Muscle of leg (tissue), 11 donors: Measurements from ENCODE around the gene CFAP141. TPM values are rescaled to one million over a fixed set of nuclear protein-coding genes. Genes with fewer than 3 reads are reported as not detected.

Experiments
- DNase-seq: peaks from one replicate; pipeline ENCODE4 v3.0.0; 2013
- H3K27ac ChIP-seq: one replicate; pipeline ENCODE4 v1.5.1; 2013; ENCODE audit warnings: mild to moderate bottlenecking, low read length, control low read depth
- H3K27me3 ChIP-seq: one replicate; pipeline ENCODE4 v1.6.1; 2013; ENCODE audit warnings: low read length; ENCODE audit not compliant: control insufficient read depth, insufficient read depth
- H3K36me3 ChIP-seq: one replicate; pipeline ENCODE4 v1.6.1; 2013; ENCODE audit warnings: low read length; ENCODE audit not compliant: control insufficient read depth, insufficient read depth
- H3K4me1 ChIP-seq: one replicate; pipeline ENCODE4 v1.6.1; 2013; ENCODE audit warnings: low read length; ENCODE audit not compliant: control insufficient read depth, insufficient read depth
- H3K4me3 ChIP-seq: one replicate; pipeline ENCODE4 v1.5.1; 2013; ENCODE audit warnings: low read length, control low read depth
- H3K9me3 ChIP-seq: replicated peaks from 2 replicates; pipeline ENCODE4 v1.6.1; 2013; ENCODE audit warnings: low read depth, low read length; ENCODE audit not compliant: control insufficient read depth
- WGBS: methylation state at CpG from one replicate; pipeline ENCODE4 v1.1.5; 2013; ENCODE audit warnings: missing lambda C conversion rate; ENCODE audit not compliant: insufficient coverage; 5-methylcytosine and 5-hydroxymethylcytosine counted together
- polyA plus RNA-seq, 8 donors: library from polyadenylated mRNA; unstranded; fragments of 120-200 nt; gene quantifications; one replicate each; pipeline versions ENCODE4 v1.2.1 to v1.2.3, GENCODE V29; 2013; ENCODE audit warnings: inconsistent platforms in 1 of 8, low replicate concordance in 1 of 8; ENCODE audit not compliant: insufficient read length in 8 of 8, insufficient read depth in 1 of 8
- total RNA-seq: library from RNA; stranded (reverse); fragments of 120-200 nt; gene quantifications from one replicate; pipeline ENCODE4 v1.2.4, GENCODE V29; 2013

Gene CFAP141
- total and polyA plus RNA-seq, 9 donors: 0.33 TPM; not detected in 8

- Histone ChIP-seq H3K9me3 (no peaks in the 10 kb centered on the region), H3K36me3 (peaks cover 66% of the 10 kb centered on the region), H3K27me3 (no peaks in the 10 kb centered on the region), H3K4me1 (peaks cover 20% of the 10 kb centered on the region), H3K4me3 (no peak overlapping the region), H3K27ac (no peak overlapping the region)
- 97% methylated on average over 3 of the region's 4 CpGs for WGBS
- DNase-seq: no peak
Observed at GRCh38 chr1:154174654-154175053, 31.5 kb downstream of the CFAP141 start.

GRCh38 chr1:154171880-154172279 is 34.3 kb downstream of the CFAP141 start:
- no peaks in the 10 kb centered on the region for H3K27me3 ChIP-seq
- H3K36me3 ChIP-seq: peaks cover 77% of the 10 kb centered on the region
- no peaks in the 10 kb centered on the region for H3K9me3 ChIP-seq
- H3K4me3 ChIP-seq: no peak overlapping the region
- peaks cover 7% of the 10 kb centered on the region for H3K4me1 ChIP-seq
- H3K27ac ChIP-seq: no peak overlapping the region
- 92% methylated on average over 2 of the region's 5 CpGs for WGBS
- DNase-seq: no peak

- Histone ChIP-seq H3K27me3 (no peaks in the 10 kb centered on the region), H3K4me3 (no peak overlapping the region), H3K36me3 (peaks cover 81% of the 10 kb centered on the region), H3K9me3 (no peaks in the 10 kb centered on the region), H3K4me1 (peaks cover 5% of the 10 kb centered on the region), H3K27ac (no peak overlapping the region)
- WGBS: no CpG with 5 or more reads among the region's 4 CpGs
- no peak for DNase-seq
Observed at GRCh38 chr1:154171223-154171583, 34.9 kb downstream of the CFAP141 start.

GRCh38 chr1:154170547-154171222 is 35.4 kb downstream of the CFAP141 start:
- Histone ChIP-seq H3K4me3 (no peak overlapping the region), H3K27ac (no peak overlapping the region), H3K27me3 (no peaks in the 10 kb centered on the region), H3K9me3 (no peaks in the 10 kb centered on the region), H3K4me1 (peaks cover under 1% of the 10 kb centered on the region), H3K36me3 (peaks cover 81% of the 10 kb centered on the region)
- no peak for DNase-seq

- Histone ChIP-seq H3K27me3 (no peaks in the 10 kb centered on the region), H3K36me3 (peaks cover 72% of the 10 kb centered on the region), H3K27ac (no peak overlapping the region), H3K4me1 (no peaks in the 10 kb centered on the region), H3K4me3 (no peak overlapping the region), H3K9me3 (no peaks in the 10 kb centered on the region)
- DNase-seq: no peak
Observed at GRCh38 chr1:154167461-154167860, 38.7 kb downstream of the CFAP141 start.

DNA sequence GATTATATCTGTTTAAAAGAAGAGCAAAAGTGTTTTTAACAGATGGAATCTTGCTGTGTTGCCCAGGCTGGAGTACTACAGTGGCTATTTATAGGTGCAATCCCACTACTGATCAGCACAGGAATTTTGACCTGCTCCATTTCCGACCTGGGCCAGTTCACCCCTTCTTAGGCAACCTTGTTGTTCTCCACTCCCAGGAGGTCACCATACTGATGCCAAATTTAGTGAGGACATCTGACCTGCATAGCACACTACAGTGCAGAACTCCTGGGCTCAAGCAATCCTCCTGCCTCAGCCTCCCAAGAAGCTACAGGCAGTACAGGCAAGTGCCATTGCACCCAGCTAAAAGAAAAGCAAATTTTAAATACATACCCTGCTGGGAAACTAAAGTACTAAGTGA is 39.9 kb downstream of the CFAP141 start:
- H3K4me1 ChIP-seq: no peaks in the 10 kb centered on the region
- H3K4me3 ChIP-seq: no peak overlapping the region
- 91% methylated on average over 1 of the region's 1 CpG for WGBS
- no peak overlapping the region for H3K27ac ChIP-seq
- no peaks in the 10 kb centered on the region for H3K9me3 ChIP-seq
- no peaks in the 10 kb centered on the region for H3K27me3 ChIP-seq
- H3K36me3 ChIP-seq: peaks cover 70% of the 10 kb centered on the region
- no peak for DNase-seq

GRCh38 chr1:154159554-154159953 is 46.6 kb downstream of the CFAP141 start:
- Histone ChIP-seq H3K27me3 (no peaks in the 10 kb centered on the region), H3K9me3 (no peaks in the 10 kb centered on the region), H3K36me3 (peaks cover 43% of the 10 kb centered on the region), H3K27ac (no peak overlapping the region), H3K4me3 (no peak overlapping the region), H3K4me1 (peaks cover 3% of the 10 kb centered on the region)
- DNase-seq: no peak

- no peak overlapping the region for H3K4me3 ChIP-seq
- WGBS: 91% methylated on average over 6 of the region's 8 CpGs
- no peaks in the 10 kb centered on the region for H3K27me3 ChIP-seq
- H3K9me3 ChIP-seq: no peaks in the 10 kb centered on the region
- no peak overlapping the region for H3K27ac ChIP-seq
- H3K36me3 ChIP-seq: peaks cover 38% of the 10 kb centered on the region
- DNase-seq: peak; percentile 52
- H3K4me1 ChIP-seq: peaks cover 4% of the 10 kb centered on the region
Observed at GRCh38 chr1:154158307-154159125, 47.6 kb downstream of the CFAP141 start.

GRCh38 chr1:154157520-154158306 is 48.4 kb downstream of the CFAP141 start:
- 70% methylated on average over 4 of the region's 7 CpGs for WGBS
- Histone ChIP-seq H3K4me3 (no peak overlapping the region), H3K27ac (no peak overlapping the region), H3K9me3 (no peaks in the 10 kb centered on the region), H3K4me1 (peaks cover 4% of the 10 kb centered on the region), H3K36me3 (peaks cover 38% of the 10 kb centered on the region), H3K27me3 (no peaks in the 10 kb centered on the region)
- no peak for DNase-seq

DNA sequence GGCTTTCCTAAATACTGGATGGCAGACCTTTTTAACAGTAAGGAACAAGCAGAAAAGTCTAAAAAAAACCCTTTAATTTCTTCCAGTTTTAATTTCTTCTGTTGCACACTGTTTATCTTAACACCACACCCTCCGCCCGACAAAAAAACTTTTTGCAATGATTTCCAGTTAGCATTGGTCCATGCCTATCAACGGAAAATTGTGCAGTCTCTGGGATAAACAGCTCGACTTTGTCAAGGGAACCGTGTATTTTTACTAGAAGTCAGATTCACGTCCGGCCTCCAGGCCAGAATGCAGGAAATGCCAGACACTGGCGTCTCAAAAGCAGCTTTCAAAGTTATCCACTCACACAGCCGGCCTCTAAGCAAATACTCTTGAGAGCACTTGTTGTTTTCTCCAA is 50.9 kb downstream of the CFAP141 start:
- Histone ChIP-seq H3K4me3 (no peak overlapping the region), H3K27ac (peak overlapping the region; percentile 82), H3K4me1 (peaks cover 4% of the 10 kb centered on the region), H3K27me3 (no peaks in the 10 kb centered on the region), H3K36me3 (peaks cover 21% of the 10 kb centered on the region), H3K9me3 (no peaks in the 10 kb centered on the region)
- peak; percentile 66 for DNase-seq
- 30% methylated on average over 8 of the region's 9 CpGs for WGBS
